NCI-H2227 (cell line): ENCODE measurements around the gene EFHD1.
"Not testable (repeated sequence)": the region's sequence is repeated elsewhere in the genome, so short reads cannot be mapped to it uniquely, and the experiment has no call there.

ENCODE experiments used
- DNase-seq: peaks from one replicate; lab custom pipeline; 2025; ENCODE audit not compliant: unreplicated experiment; lab: John Stamatoyannopoulos, UW

Gene EFHD1

GRCh38 chr2:232647261-232647660, 13.9 kb downstream of the EFHD1 start:
- DNase-seq: no peak

- DNase-seq: no peak
These were observed 15.6 kb downstream of the EFHD1 start for GRCh38 chr2:232649033-232649432.

- peak; percentile 72 for DNase-seq
These were observed 19.1 kb downstream of the EFHD1 start for GRCh38 chr2:232652505-232652851.

GRCh38 chr2:232653441-232653840, 20.0 kb downstream of the EFHD1 start:
- no peak for DNase-seq

- DNase-seq: no peak
These were observed 22.0 kb downstream of the EFHD1 start for GRCh38 chr2:232655392-232655791.

GRCh38 chr2:232658217-232658785, 24.9 kb downstream of the EFHD1 start:
- no peak for DNase-seq

GRCh38 chr2:232659359-232659758, 26.0 kb downstream of the EFHD1 start:
- DNase-seq: no peak

GRCh38 chr2:232662486-232663260, 29.3 kb downstream of the EFHD1 start:
- DNase-seq: no peak

- DNase-seq: no peak
These were observed 32.8 kb downstream of the EFHD1 start for GRCh38 chr2:232666051-232666805.

GRCh38 chr2:232667989-232668583, 34.7 kb downstream of the EFHD1 start:
- DNase-seq: no peak

- peak; percentile 35 for DNase-seq
These were observed 35.5 kb downstream of the EFHD1 start for GRCh38 chr2:232668805-232669444.

GRCh38 chr2:232672588-232672987, 39.2 kb downstream of the EFHD1 start:
- no peak for DNase-seq

- DNase-seq: no peak
These were observed 41.1 kb downstream of the EFHD1 start for GRCh38 chr2:232674491-232674890.

GRCh38 chr2:232675381-232675780, 42.0 kb downstream of the EFHD1 start:
- DNase-seq: no peak

GRCh38 chr2:232680006-232680405, 46.6 kb downstream of the EFHD1 start:
- DNase-seq: no peak

GRCh38 chr2:232681527-232681926, 48.1 kb downstream of the EFHD1 start:
- DNase-seq: no peak

- no peak for DNase-seq
These were observed 50.0 kb downstream of the EFHD1 start for GRCh38 chr2:232683368-232683767.

- not testable (repeated sequence) for DNase-seq
These were observed 52.0 kb downstream of the EFHD1 start for GRCh38 chr2:232685391-232685790.

GRCh38 chr2:232687382-232688160, 54.2 kb downstream of the EFHD1 start:
- no peak for DNase-seq

GRCh38 chr2:232688201-232688600, 54.8 kb downstream of the EFHD1 start:
- no peak for DNase-seq
